ENCODE results near the gene RNF212.

RNF212 gene

DNA sequence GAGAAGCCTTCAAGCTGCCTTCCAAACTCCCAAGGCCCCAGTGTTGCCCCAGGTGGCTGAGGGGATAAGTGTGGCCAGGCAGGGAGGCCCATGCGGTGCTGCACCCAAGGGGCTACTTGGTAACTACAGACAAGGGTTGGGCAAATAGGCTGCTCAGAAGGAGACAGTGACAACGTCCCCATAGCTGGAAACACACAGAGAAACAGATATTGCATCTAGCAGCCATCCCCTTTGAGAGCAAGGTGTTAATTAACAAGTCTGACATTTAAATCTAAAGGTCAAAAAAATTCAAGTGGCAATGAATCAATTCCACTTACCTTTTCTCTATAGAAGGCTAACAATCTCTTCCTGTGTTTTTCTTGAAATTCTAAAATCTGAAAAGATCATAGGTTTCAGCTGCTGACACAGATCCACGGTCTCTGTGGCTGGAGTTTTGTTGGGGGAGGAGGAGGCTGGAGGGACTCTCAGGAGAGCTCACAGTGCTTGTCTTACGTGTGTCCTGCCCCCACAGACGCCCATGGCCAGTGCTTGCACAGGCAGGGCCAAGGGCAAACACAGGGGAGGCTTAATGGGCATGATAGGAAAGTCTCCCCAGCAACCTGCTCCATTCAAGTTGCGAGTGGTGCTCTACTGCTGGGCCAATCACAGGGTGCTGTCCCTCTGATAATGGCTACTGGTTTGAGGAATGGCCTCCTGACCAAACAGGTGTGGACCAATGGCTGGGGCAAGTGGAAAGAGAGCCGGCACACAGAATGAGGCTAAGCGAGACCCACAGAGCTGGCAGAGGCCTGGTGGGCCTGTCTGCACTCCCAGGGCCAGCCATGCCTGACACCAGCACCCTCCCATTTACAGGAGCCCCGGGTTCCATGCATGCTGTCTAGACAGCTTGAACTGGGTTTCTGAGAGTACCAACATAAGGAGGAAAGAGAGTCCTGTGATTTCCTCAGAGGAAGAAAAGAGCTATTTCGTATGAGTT lies 22.6 kb downstream of the RNF212 start:
- no peak for DNase-seq (ENCODE audit: low read depth in 2 of 2)

DNA sequence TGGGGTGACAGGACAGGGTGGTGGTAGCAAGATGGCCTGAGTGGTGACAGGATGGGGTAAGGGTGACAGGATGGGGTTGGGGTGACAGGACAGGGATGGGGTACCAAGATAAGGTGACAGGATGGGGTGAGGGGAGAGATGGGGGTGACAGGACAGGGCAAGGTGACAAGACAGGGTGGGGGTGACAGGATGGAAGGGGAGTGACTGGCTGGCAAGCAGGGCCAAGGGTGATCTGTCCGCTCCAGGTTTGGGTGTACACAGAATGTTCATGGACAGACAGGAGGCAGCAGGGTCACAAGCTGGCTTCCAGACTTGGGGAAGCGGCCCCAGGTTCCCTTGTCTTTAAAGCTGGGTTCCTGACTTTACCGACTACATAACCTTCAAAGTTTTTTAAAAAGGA lies 23.3 kb downstream of the RNF212 start:
- DNase-seq (ENCODE audit: low read depth in 2 of 2): no peak

DNA sequence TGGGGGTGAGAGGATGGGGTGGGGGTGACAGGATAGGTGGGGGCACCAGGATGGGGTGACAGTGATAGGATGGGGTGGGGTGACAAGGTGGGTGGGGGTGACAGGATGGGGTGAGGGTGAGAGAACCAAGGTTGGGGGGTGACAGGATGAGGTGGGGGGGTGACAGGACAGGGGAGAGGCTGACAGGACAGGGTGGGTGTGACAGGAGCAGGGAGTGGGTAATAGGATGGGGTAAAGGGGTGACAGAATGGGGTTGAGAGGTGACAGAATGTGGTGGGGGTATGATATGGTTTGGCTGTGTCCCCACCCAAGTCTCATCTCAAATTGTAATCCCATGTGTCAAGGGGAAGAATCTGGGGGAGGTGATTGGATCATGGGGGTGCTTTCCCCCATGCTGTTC lies 26.0 kb downstream of the RNF212 start:
- no peak for DNase-seq (ENCODE audit: low read depth in 2 of 2)

DNA sequence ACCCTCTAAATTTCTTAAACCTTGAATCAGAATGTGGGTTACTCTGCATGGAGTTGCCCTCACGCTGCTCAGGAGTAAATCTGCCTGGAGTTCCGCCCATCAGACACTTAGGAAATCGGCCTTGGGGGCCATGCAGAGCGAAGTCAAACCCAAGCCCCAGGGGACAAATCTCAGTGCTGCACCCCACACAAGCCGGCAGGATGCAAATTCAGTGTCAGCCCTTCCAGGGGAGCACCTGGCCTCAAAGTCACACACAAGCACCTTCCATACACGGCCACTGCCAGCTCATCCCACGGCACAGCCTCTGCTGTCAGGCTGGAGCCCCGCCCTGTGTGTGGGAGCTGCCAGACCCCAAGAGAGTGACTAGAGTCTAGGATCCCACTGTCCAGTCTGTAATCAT lies 27.4 kb downstream of the RNF212 start:
- no peak for DNase-seq (ENCODE audit: low read depth in 2 of 2)

DNA sequence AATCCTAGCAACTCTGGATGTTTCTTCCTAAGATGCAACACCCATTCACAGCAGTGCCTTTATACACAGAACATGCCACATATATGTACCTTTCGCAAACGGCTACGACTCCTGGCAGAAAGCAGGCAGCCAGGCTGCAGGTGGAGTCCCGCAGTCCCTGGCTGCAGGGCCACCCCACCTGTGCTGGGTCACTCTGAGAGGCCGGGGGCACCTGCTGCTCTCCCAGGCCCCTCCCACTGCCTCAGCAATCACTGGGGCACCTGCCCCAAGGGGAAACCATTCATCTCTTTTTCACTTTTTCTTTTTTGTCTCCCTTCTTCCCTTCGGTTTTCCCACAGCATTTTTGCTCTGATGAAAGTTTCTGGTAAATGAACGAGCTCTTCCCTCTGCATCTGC lies 28.0 kb downstream of the RNF212 start:
- no peak for DNase-seq (ENCODE audit: low read depth in 2 of 2)

DNA sequence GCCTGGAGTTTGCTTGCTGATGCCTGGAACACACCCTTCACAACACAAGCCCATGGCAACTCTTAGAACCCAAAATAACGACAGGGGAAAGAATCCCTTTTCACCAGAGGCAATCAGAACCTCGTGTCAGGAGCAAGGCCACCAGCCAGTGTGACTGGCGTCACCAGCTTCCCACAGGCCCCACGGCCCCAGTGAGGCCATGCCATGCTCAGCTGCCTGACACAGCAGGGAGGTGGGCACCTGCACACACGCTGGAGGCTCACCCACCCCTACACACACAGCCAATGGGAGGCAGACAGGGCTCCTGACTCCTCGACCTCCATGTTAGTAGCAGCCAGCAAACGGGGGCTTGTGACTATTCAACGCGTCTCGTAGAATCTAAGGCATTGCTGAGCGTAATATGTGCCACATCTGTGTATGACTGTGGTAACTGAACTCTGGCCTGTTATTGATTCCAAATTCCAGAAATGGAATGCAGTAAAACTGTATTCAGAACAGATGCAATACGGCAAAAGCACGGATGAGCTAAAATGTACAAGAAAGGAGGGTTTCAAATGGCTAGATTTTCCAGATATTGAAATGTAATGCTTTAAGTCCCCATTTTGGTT lies 28.5 kb downstream of the RNF212 start:
- no peak for DNase-seq (ENCODE audit: low read depth in 2 of 2)

DNA sequence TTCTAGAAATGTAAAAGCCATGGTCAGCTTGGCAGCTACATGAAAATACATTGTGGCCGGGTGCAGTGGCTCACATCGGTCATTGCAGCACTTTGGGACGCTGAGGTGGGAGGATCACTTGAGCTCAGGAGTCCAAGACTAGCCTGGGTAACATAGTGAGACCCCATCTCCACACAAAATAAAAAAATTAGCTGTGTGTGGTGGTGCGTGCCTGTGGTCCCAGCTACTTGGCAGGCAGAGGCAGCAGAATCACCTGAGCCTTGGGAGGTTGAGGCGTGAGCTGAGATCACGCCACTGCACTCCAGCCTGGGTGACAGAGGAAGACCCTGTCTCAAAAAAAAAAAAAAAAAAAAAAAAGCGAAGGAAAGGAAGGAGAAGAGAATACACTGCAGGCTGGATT lies 29.0 kb downstream of the RNF212 start:
- no peak for DNase-seq (ENCODE audit: low read depth in 2 of 2)

DNA sequence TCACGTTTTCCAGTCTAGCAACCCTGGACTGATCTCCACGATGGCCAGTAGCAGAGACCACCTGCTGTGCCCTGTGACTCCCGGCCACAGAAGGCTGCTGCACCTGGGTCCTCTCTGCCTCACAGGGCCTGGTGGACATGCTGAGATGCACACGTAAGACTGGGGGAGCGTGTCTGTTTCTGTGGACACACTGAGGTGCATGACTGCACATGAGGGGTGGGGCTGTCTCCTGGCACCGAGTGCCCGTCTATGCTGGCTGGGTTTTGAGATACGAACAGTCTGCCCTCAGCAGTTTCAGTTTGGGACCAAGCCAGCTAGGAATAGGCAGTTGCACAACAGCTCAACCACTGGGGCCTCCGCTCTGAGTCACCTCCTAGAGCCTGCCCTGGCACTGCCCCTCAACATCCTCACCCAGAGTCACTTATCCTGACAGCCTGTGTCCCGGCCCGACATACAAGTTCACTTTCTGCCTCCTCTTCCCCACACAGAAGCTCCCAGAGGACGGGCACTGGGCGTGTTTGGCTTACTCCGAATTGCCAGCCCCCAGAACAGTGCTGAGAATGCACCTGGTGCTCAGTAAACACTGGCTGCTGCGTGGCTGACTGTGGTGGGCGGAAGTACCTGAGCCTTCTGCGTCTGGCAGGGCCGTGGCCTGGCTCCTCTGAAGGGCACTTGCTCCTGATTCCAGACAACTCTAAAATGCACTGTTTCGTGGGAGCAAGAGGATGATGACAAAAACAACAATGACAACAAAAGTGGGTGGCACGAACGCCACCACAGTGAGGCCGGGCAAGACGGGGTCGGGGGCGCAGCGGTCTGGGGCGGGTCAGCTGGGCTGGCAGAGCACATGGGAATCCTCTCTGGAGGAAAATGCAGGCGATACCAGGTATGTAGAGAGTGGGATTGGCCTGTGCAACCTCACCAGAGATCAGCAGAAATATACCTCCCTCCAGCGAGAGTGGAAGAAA lies 30.9 kb downstream of the RNF212 start:
- no peak for DNase-seq (ENCODE audit: low read depth in 2 of 2)

DNA sequence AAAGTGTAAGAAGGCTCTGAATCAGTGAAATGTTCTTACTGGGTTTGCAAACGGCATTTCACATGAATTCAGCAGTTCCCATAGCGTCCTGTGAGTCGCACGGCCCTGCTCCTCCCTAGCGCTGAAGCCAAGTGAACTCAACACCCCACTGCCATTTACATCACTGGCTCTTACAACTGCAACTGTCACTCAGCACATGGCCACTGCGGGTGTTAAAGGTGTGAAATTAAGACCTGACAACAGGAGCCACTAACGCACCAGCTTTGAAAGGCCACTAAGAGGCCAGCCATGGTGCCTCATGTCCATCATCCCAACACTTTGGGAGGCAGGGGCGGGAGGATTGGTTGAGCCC lies 31.7 kb downstream of the RNF212 start:
- peak in 1 of 2 donors; percentile 7 for DNase-seq (ENCODE audit: low read depth in 2 of 2)

DNA sequence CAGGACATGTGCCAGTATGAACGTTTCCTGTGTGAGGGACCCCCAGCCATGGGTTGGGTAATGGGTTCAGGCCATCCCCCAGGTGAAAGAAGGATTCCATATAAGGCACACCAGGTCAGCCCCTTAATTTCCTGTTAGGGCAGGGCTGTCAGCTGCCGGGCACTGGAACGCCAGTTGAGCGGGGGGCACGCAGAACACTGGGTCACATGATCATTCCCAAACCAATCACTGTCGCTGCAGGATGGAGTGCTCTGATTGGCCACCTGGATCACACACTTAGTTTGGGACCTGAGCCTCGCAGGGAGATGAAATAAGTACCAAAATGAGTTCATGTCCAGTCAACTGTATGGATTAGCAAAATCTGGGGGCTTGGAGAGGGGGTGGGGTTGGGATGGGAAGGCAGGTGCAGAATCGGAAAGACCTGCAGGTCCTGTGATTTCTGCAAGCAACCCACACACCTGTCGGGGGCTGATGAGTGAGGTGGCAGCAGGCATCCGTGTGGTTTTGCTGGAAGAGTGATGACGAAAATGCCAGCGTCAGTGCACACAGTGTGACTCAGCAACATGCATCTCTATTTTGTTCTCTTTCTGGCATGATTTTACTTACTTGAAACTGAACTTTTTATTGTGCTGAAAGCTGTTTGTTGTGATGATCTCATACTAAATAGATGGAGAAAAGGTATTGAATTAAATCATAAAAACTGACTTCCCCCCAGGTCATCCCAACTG lies 32.2 kb downstream of the RNF212 start:
- DNase-seq (ENCODE audit: low read depth in 2 of 2): peak in 1 of 2 donors; percentile 16

DNA sequence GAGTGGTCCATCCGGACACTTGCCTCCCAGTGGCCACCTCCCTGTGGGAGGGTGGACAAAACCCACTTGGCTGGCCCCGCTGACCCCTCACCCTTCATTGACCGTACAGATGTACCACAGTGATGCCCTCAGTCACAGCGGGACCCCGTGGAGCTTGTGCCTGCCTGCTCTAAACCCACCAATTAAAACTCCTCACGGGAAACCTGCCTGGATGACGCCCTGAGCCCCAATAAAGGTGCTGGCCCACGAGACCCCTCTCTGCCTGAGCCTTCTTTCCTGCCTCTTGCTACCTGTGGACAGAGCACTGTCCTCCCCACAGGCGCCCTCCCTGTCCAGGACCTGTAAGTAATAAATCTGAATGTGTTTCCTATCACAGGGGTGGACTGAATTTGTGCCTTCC lies 32.9 kb downstream of the RNF212 start:
- no peak for DNase-seq (ENCODE audit: low read depth in 2 of 2)

DNA sequence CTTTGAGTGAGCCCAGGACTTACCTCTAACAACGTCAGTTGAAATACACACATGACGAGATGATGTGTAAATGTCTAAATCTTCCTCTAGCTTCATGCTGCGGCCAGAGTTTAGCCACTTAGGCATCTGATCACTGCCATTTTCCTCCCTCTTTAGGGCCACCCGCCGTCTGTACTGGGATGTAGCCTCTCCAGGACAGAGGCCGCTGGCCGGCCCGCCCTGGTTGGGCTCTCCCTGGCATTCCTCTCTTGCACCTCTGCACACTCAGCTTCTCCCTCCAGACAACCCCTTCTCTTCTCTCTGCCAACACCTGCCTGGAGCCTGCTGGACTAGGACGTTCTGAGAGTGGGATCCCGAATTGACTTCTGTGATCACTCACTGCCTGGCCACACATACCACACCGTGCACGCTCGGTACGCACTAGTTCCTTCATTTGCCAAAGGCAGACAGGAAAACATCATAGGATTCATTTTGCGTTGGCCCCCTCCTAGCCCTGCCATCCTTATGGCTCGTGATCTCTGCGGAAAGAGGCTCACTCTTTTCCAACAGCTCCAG lies 33.6 kb downstream of the RNF212 start:
- no peak for DNase-seq (ENCODE audit: low read depth in 2 of 2)

DNA sequence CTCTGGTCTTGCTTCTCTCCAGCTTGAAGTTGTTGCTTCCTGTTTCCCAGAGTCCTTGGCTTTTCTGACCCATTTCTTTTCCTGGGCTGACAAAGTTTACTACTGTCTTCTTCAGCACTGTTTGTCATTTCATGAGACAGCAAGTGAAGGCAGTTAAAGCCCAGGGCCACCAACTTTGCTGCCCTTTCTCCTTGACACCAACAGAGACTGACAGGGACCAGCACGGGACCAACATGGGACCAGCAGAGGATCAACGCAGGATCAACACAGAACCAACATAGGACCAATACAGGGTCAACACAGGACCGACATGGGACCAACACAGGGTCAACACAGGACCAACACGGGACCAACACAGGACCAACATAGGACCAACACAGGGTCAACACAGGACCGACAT lies 34.9 kb downstream of the RNF212 start:
- DNase-seq (ENCODE audit: low read depth in 2 of 2): no peak

DNA sequence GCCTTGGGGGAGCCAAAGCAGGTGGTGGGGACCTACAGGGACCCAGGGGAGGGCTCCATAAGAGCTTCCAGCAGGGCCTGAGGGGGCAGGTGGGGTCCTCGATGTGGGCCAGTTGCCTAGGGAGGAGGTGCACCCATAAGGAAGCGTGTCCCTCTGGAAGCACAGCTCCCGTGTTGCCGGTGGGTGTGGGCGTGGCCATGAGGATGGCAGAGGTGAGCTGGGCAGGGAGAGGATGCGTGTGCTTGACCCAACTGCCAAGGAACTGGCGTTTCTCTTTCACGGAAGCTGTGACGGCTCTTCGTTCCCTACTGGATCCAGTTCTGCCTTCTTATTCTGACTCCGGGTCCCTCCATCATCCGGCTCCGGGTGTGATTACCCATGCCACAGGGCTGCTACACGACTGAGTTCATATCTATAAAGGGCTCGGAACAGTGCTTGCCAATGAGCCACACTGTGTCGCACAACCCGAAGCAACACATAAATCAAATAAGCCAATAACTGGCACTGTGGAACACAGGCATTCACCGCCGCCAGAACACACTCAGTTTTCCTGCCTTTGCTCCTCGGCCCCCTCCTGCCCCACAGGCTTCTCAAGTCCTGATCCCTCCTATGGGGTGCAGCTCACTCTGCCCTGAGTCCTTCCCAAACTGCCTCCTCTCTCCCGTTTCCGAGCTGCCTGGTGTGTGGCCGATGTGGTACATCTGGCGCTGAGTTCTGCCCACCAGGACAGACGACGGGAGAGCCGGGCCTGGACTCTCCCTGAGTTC lies 35.5 kb downstream of the RNF212 start:
- no peak for DNase-seq (ENCODE audit: low read depth in 2 of 2)

DNA sequence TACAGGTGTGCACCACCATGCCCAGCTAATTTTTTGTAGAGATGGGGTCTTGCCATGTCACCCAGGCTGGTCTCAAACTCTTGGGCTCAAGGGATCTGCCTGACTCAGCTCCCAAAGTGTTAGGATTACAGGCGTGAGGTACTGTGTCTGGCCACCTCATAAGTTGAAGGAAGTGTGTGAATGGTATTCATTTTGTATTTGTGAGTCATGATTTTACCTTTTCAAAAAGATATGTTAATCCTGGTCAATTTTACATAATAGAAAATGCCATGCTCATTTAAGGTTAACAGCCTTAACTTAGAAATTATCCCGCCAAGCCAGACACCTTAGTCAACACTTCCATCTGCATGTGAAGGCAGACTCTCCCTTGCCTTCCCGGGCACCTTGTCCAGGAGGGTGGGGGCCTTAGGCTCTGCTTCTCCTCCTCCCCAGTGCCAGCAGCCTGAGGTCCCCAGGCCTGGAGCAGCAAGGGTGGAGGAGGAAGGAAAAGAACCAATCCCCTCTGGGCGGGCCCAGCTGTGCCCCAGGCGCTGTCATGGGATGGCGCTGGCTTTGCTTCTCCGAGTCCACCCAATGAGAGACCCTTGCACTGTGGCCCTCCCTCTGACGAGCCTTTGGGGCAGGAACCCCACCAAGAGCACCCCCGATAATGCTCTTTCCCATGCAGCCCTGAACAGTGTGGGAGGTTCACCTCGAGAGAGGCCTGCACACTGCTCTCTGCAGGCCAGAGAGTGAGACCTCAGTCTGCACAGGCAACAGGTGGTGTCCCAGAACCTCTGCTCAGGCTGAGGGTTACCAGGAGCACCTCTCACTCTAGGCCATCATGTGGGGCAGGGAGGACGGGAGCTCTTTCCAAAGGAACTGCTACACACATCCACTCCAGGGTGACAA lies 37.3 kb downstream of the RNF212 start:
- no peak for DNase-seq (ENCODE audit: low read depth in 2 of 2)

DNA sequence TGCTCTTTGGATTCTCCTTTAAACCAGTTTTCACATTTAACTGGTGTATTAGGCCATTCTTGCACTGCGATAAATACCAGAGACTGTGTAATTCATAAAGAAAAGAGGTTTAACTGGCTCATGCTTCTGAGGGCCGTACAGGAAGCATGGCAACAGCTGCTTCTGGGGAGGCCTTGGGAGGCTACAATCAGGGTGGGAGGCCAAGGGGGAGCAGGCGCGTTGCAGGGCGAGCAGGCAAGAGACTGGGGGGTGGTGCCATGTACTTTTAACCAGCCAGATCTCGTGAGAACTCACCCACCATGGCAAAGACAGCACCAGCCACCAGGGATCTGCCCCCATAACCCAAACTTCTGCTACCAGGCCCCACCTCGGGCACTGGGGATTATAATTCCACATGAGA lies 38.1 kb downstream of the RNF212 start:
- DNase-seq (ENCODE audit: low read depth in 2 of 2): no peak

DNA sequence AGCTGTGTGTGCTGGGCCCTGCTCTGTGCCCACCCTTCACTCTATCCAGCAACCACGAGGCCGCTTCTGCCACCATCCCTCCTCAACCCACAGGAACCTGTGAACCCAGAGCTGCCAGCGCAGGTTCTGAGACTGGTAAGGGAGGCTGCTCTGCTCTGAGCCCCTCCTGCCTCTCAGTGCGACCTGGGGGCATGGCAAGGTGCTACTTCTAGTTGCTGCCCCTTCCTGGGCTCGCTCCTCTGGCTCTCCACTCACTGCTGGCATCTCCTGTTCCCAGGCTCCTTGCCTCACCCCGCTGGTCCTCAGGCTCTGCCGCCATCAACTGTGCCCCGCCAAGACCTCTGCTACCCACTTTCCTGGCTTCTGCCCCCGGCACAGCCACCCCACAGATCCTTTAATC lies 39.3 kb downstream of the RNF212 start:
- DNase-seq (ENCODE audit: low read depth in 2 of 2): no peak

DNA sequence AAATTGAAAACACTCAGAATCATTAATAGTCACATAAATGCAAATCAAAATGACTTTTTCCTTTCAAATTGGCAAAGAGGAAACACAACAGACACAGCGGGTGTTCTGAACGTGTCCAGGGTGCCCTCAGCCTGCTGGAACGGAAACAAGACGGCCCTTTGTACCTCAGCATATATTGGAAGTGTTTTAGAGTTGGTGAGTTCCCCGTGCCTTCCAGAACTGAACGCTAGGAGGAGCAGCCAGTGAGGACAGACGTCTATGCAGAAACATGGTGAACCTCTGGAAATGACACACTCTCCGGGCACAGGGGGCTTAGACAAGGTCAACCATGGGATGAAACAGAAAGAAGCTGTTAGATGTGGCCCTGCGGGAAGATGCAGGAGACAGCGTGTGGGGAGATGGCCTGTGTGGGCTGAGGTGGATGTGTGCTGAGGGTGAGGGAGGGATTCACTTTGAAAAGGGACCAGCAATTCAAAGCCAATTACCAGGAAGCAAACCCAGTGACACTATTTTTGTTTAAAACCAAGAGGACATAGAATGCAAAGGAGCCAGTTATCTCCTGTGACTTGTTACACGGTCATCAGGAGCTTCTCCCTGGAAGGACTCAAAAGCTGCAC lies 40.4 kb downstream of the RNF212 start:
- peak in 1 of 2 donors; percentile 46 for DNase-seq (ENCODE audit: low read depth in 2 of 2)

DNA sequence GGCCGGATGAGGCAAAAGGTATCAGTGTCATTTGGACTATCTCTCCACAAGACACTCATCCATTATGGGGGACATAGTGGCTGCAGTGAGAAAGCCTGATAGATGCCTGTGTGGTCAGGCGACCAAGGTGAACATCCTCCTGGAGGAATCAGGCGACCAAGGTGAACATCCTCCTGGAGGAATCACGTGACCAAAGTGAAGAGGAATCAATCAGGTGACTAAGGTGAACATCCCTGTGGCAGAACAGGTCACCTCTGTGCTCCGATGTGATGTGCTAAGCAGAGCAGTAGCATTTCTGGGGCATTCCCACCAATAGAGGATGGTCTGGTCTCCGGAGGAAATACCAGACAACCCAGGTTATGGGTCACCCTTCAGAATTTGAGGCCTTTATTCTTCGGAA lies 44.0 kb downstream of the RNF212 start:
- DNase-seq (ENCODE audit: low read depth in 2 of 2): no peak

Measured in stimulated activated CD4-positive, alpha-beta T cell treated with anti-CD3 and anti-CD28 coated beads, Interleukin-15, amount 100 ng/mL, for 48 hours (primary cell).